GM21528 (cell line): ENCODE results near the gene OFD1.

ENCODE experiments used
- ATAC-seq: cut with Tn5 transposase; IDR thresholded peaks from one replicate; pipeline ENCODE4 v1.9.1; 2021; ENCODE audit warnings: mild to moderate bottlenecking, moderate library complexity; ENCODE audit not compliant: unreplicated experiment, low FRiP score

OFD1 gene, protein sequence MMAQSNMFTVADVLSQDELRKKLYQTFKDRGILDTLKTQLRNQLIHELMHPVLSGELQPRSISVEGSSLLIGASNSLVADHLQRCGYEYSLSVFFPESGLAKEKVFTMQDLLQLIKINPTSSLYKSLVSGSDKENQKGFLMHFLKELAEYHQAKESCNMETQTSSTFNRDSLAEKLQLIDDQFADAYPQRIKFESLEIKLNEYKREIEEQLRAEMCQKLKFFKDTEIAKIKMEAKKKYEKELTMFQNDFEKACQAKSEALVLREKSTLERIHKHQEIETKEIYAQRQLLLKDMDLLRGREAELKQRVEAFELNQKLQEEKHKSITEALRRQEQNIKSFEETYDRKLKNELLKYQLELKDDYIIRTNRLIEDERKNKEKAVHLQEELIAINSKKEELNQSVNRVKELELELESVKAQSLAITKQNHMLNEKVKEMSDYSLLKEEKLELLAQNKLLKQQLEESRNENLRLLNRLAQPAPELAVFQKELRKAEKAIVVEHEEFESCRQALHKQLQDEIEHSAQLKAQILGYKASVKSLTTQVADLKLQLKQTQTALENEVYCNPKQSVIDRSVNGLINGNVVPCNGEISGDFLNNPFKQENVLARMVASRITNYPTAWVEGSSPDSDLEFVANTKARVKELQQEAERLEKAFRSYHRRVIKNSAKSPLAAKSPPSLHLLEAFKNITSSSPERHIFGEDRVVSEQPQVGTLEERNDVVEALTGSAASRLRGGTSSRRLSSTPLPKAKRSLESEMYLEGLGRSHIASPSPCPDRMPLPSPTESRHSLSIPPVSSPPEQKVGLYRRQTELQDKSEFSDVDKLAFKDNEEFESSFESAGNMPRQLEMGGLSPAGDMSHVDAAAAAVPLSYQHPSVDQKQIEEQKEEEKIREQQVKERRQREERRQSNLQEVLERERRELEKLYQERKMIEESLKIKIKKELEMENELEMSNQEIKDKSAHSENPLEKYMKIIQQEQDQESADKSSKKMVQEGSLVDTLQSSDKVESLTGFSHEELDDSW

DNA sequence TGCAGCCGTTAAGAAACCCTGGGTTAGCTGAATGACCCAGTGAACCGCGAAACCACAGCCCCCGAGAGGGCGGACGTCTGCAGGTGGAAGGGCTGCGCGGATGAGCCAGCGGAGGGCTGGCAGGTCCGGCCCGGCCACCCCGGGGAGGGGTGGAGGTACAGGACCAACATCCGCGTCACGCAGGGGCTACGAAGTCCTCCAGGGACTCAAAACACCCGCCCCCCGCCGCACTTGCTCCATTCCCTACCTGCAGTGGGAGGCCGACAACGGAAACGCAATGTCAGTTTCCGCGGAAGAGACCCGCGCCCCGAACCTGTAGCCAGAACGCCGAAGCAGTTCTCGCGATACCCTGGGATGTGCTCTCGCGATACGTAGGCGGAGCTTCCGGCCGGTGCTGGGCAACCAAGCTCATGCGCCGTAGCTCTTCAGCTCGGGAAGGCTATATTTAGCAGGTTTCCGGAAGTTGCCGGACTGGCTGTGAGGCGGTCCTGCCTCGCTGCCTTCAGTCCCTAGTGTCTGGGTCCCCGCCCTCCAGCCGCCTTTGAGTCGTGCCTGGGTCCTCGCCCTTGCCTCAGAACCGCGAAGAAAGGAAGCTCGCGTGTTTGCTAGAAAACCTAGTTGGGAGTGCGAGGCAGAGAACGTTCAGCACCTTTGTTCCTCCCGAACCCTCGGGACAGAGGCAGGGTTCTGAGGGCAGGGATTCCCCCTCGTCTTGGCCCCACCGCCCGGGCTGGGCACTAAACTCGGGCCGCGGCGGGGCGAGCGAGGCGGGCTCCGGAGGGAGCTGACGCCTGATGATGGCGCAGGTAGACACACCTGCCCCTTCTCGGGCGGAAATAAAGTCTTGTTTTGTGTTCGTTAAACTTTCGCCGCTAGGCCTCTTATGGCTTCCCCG, at the start of gene OFD1, which contains the start of gene TRAPPC2:
TSS of gene OFD1 (plus strand) at position 471 of the 895 bp plus-strand sequence. CDS start at position 795, 324 bp downstream.
TSS of gene TRAPPC2 (minus strand) at position 343 of the 895 bp plus-strand sequence. CDS start 14,657 bp downstream, outside the sequence.
- ATAC-seq, result peak; percentile 84

DNA sequence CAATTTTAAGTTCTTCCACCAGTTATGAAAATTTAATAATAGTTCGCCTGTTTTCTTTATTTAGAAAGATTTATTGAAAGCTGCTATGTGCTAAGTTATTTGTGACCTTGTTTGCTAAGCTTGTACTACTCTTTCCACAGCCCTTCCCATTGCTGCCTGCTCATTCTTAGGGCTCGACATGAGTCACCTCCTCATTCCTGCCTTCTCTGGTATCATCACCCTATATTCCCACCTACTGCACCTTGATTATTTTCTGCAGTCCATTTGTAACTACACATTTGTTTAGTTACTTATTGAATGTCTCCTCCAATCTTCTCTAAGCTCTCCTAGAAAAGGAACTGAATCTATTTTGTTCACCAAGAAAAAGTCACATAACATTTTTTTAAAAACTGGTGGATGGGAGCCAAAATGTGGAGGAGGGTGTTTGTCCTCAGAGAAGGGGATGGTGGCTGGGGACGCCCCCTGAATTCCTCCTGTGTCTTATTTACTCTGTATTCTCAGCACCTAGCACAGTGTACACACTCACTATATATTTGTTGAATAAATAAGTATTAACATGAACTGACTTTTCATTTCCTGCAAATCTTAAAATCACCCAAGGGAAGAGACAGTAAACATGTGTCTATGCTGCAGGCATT, 49.3 kb upstream of the OFD1 start:
- no peak for ATAC-seq

DNA sequence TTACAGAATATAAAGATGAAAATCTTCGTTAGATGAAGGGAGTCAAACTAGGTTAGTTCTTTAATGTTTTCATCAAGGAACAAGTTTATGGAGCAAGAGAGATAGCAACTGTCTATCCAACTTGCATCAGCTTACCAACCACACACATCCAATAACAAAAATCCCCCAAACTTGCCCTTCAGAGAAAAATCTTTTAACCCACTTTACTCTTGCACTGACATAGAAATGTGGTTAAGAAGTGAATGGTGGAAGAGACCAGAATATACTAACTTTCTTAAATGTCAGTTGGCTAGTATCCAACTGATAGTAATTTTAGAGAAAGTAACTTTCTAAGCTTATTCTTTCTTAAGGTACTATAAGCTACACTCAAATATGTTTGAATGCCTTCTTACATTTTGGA, 47.3 kb upstream of the OFD1 start:
- no peak for ATAC-seq

DNA sequence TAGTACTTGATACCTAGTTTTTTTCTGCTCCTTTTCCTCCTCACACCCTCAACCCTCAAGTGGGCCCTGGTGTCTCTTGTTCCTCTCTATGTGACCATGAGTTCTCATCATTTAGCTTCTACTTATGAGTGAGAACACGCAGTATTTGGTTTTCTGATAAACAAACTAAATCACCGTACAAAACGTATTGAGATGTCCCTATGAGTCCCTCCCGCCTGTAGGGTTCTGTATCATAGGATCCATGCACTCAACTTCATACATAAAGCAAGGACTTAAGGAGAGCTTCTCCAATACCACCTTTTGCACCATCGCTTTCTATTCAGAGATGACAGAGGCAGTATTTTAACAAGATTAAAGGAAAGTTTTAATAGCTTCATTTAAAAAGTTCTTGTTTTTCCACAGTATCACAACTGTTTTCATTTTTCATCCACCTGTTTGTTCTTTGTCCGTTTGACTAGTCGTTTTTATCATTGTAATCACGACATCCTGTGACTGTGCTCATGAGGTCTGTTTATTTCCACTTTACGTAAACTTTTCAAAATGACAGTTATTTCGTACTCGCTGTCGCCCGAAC, 46.1 kb upstream of the OFD1 start:
- peak; percentile 30 for ATAC-seq

DNA sequence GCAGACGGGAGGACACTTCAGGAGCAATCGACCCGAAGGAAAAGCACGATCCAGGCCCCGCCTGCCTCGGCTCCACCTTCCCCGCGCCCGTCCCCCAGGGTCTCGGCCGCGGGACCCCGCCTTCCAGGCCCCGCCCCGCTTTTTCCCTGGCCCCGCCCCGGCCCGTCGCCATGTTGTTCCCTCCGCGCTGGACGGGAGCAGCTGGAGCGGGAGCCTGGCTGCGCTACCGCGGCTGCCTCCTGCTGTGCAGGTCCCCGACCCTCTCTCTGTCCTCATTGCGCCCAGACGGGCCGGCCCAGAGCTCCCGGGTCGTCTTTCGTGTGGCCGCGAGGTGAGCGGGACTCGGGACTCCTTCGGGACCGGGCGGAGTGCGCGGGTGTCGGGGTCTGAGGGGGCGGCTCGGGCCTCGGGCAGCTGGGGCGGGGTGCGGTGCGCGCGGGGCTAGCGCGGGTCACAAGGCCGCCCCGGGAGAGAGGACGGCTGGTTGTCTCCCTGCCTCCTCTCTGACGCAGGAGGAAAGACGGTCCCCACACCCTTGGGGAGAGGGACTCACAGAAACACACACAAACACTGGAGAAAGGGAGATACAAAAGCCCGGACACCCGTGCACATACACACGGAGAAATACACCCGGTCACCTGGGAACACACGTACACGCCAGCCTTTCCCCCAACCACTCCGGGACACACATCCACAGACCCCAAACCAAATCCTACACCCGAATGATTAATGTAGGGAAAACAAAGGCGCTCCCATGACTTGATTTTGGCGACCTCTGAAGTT, 45.4 kb upstream of the OFD1 start, which contains the start of gene RAB9A:
TSS of gene RAB9A (plus strand) at position 171 of the 783 bp plus-strand sequence. CDS start 19,619 bp downstream, outside the sequence.
- ATAC-seq, result peak; percentile 82

DNA sequence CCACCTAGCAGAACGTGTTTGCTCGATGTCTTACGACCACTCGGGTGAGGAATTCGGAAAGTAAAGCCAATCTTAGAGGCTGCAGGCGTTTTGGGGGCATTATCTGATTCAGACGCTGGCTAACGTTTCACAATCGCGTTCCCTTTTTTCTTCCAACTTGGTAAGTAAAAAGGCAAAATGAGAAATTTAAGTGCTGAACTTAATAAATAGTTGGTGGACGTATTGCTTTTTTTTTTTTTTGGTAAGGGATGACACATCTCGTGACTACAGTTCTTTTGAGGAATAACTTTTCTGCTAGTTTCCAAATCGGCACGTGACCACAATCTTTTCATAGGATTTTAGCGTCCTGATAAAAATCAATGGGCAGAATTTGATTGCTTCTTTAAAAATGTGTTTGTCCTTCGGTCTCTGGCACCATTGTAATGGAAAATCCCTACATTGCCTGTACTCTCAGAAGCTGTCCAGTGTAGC, 44.8 kb upstream of the OFD1 start:
- ATAC-seq, result no peak

DNA sequence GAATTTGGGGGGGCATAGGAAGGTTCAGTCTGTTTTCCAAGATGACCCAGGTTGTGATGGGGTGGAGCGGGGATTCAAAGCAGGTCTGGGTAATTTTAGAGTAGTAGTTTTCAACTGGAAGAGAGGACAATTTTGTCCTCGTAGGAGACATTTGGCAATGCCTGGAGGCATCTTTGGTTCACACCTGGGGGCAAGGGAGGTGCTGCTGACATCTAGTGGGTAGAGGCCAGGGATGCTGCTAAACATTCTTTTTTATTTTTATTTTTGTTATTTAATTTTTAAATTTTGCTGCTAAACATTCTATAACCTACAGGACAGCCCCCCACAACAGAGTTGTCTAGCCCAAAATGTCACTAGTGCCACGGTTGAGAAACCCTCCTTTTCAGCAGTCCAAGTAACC, 43.7 kb upstream of the OFD1 start:
- no peak for ATAC-seq

DNA sequence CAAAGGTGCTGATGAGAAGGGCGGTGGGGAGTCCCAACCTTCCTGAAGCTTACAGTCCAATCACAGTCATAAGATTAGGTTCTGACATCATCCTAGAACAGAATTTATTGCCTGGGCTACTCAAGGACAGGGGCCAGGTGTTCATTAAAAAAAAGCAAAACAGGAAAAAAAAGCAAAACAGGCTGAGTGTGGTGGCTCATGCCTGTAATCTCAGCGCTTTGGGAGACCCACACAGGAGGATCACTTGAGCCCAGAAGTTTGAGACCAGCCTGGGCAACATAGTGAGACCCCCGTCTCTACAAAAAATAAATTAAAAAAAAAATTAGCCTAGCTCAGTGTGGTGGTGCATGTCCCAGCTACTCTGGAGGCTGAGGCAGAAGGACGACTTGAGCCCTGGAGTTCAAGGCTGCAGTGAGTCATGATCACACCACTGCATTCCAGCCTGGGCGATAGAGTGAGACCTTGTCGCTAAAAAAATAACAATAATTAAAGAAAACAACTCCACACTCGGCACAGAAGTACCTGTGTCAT, 42.6 kb upstream of the OFD1 start:
- ATAC-seq, result no peak

DNA sequence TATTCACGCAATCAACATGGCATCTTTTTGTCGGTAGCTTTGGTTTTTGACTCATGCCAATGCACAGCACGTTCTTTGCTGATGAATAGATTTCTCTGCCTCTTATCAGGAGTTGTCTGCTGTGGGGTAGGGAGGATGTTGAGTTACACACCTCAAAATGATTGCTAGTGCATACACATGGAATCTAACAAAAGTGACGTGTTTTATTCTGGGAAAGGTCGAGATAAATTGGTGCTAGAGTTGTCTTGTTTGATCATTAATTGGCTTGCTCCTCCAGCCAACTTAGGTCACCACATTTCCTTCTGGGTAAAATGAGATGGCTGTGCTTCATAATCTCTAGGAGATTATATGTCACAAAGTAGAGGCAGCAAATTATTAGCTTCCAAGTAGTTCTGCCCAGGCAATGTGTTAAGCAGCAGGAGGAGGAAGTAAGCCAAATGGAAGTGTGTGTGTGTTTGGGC, 41.7 kb upstream of the OFD1 start:
- no peak for ATAC-seq

DNA sequence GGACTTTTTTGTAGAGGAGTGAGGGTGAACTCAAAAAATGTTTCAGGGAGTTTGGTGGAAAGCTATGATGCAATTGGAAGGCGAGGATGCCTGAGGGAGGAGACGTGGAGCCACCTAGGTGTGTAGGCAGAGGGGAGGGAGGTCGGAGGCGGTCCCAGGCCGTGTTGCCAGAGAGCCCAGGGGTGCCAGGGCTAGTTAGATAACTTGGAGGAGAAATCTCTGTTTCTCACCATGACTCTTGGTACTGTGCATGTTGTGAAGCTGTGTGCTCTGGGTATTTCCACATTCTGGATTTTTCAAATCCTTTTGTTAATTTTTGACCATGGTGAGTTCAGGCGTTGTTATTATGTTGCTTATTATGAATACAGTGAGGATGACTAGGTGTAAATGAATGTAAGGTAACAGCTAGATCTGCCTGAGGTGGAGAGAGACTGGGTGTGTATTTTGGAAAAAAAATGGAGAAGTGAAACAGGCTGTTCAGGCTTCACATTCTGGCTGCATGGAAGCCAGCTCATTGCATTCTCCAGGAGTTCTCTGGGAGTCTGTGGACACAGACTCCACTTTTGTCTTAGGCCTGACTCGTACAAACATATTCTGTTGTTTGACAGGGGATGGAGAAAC, 41.1 kb upstream of the OFD1 start:
- ATAC-seq, result no peak

DNA sequence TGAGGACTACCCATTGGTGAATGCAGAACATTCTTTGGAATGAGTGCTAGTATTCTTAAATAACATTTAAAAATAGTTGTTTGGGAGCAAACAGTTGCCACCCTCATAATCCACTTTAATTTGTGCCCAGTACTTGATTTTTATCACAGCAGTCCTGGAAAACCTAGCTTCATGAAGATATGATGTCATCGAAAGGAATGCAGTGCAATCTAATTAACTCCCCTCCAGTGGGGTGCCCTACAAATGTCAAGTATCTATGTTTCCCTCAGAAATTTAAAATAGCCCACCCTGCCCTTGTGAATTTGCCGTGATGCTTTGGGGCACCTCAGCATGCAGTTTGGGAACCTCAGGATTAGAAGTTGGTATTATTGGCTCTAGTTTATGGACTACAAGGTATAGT, 40.2 kb upstream of the OFD1 start:
- no peak for ATAC-seq

DNA sequence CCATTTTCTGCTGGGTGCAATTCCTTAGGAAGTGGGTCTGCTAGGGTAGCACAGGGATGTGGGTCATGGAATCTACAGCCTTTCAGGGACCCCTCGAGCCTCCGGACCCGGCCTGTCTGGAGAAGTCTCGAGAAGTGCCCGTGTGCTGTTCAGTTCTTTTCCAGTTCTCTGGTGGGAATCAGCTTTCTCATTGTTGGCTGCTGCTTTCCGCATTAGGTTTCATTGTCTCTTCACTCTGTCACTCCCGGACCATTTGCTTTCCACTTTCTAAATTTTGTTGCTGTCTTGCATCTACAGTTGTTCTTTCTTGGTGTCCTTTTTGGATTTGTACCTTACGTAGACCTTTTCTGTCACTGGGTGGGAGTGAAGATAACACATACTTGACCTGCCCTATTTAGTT, 39.6 kb upstream of the OFD1 start:
- no peak for ATAC-seq

DNA sequence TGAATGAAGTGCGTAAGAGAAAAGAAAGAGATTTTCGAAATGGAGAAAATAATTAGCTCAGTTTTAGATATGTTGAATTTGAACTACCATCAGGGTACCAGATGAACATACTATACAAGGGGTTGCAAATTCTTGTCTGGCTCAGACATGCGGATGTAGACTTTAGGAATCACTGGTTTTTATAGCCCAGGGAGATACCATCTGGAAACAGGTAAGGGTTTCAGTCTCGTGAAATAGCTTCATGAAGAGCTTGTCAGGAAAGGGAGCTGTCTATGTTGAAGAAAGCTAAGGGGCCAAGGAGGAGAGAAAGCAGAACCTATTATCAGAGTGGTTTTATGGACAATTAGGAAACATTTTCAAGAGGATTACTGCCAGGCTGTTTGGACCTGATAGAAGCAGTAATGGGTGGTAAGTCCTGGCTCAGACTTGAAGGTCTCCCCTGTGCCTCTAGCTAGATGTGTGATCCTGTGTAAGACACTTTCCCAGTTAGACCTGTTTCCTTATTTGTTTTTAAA, 38.9 kb upstream of the OFD1 start:
- ATAC-seq, result no peak

DNA sequence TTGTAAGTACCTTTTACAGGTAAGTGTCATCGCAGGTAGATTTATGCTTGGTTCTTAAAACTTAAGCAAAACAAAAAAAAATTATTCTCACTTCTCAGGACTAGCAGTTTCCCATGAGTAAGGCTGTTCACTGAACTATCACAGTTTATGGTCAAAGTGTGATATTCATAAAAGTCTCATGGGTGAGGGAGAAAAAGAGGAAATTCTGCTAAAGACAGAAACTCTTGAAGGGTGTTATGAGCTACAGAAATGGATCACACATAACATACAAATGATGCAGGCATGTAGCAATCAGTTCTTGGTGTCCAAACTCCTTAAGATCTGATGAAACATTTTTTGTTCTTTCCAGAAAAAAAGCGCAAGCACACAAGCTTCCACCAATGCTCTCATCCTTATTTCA, 37.1 kb upstream of the OFD1 start:
- ATAC-seq, result no peak

DNA sequence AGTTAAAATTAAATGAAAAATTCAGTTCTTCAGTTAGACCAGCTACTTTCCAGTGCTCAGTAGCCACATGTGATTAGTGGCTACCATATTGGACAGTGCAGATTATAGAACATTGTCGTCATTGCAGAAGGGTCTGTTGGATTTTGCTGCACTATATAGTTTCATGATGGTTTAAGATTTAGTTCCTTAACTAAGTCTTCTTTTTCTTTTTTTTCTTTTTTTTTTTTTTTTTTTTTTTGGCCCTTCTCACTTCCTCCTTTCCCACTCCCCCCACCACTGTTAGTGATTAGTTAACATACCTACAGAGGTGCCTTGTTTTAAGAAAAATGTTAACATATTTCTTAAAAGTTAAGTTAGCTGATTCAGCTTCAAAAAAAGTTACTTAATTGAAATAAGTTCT, 36.6 kb upstream of the OFD1 start:
- ATAC-seq, result no peak

DNA sequence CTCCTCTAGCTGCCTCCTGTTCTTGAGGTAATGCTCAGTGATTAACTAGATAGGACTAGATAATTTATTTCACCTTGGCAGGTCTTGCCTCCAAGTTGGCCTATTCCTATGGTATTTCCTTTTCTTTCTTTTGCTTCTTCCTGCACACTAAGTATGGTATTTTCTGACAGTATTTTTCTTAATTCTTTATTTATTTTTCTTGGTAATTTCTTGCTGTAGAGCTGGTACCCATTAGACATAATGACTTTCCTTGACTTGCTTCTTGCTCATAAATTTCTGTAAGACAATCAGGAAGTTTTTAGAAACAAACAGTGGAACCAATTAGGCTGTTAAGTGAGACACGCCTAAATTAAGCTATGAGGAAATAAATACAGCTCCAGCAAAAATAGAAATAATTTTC, 36.1 kb upstream of the OFD1 start:
- no peak for ATAC-seq

DNA sequence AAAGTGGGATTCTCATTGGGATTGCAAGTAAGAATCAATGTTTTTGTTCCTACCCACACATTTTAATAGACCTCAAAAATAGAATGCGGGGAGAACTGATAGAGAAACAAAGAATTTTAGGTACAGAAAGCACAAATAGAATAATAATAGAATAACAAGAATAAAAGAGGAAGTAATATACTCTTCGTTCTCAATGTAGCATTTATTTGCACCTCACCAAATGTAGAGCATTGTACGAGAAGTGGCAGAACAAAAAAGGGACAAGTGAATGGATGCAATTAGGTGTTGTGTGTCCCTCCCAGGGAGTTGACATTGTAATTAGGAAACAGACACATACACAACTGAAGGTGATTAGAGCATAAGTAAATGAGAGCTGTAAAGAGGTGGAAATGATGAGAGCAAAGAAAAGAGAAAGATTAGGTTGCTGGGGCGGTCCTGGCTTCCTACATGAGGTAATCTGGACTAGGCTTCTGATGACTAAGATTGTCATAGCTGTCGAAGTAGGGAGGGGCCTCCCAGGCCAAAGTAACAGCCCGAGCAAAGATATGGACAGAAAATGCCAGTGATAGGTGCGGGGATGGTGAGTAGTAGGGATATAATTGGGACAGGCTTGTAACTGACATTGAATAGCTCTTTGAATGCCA, 35.2 kb upstream of the OFD1 start:
- no peak for ATAC-seq
